ENCODE data around the gene PLIN1.

GRCh38 chr15:89662893-89663626 is 16.1 kb downstream of the PLIN1 start:
- no peak for TF ChIP-seq EZH2 (IDR thresholded peaks at IDR 0.05; ENCODE audit: borderline replicate concordance, low read depth, low read length, poor library complexity, severe bottlenecking)
- TF ChIP-seq CTCF (conservative IDR thresholded peaks at IDR 0.05; ENCODE audit: low read depth, low read length), result no peak
